ENCODE measurements around the gene RBPJL.

Gene RBPJL

GRCh38 chr20:45320948-45321595 lies 14.4 kb downstream of the RBPJL start:
- no peak for DNase-seq

GRCh38 chr20:45322952-45323383 lies 16.3 kb downstream of the RBPJL start:
- no peak for DNase-seq

GRCh38 chr20:45323731-45324130 lies 17.1 kb downstream of the RBPJL start:
- no peak for DNase-seq

GRCh38 chr20:45325371-45325770 lies 18.7 kb downstream of the RBPJL start:
- no peak for DNase-seq

- no peak for DNase-seq
Measured at GRCh38 chr20:45328451-45328850, 21.8 kb downstream of the RBPJL start.

- DNase-seq: no peak
Measured at GRCh38 chr20:45329497-45330319, 23.1 kb downstream of the RBPJL start.

- no peak for DNase-seq
Measured at GRCh38 chr20:45330476-45330875, 23.8 kb downstream of the RBPJL start.

GRCh38 chr20:45336530-45337366 lies 30.1 kb downstream of the RBPJL start:
- no peak for DNase-seq

GRCh38 chr20:45337367-45338120 lies 30.9 kb downstream of the RBPJL start:
- no peak for DNase-seq

GRCh38 chr20:45338121-45339030 lies 31.7 kb downstream of the RBPJL start:
- no peak for DNase-seq

GRCh38 chr20:45339084-45339483 lies 32.4 kb downstream of the RBPJL start:
- no peak for DNase-seq

- DNase-seq: no peak
Measured at GRCh38 chr20:45339799-45340198, 33.2 kb downstream of the RBPJL start.

GRCh38 chr20:45340236-45340847 lies 33.7 kb downstream of the RBPJL start:
- DNase-seq: no peak

GRCh38 chr20:45340951-45341350 lies 34.3 kb downstream of the RBPJL start:
- no peak for DNase-seq

GRCh38 chr20:45341579-45341938 lies 34.9 kb downstream of the RBPJL start:
- DNase-seq: no peak

- no peak for DNase-seq
Measured at GRCh38 chr20:45341939-45342854, 35.6 kb downstream of the RBPJL start.

- DNase-seq: no peak
Measured at GRCh38 chr20:45342855-45343531, 36.4 kb downstream of the RBPJL start.

- DNase-seq: no peak
Measured at GRCh38 chr20:45343532-45344167, 37.0 kb downstream of the RBPJL start.
